PC-3 (cell line): Measurements from ENCODE around the gene ZBTB7C.

Source experiments
- EZH2 ChIP-seq: fragments of 300-600 bp; sonication (generic); IDR thresholded peaks from one replicate; pipeline ENCODE4 v1.6.1; 2017; ENCODE audit warnings: antibody characterized with exemption, mild to moderate bottlenecking, low read length; ENCODE audit not compliant: unreplicated experiment
- EZH2phosphoT487 ChIP-seq: fragments of 300-600 bp; sonication (generic); IDR thresholded peaks from 2 replicates; pipeline ENCODE4 v1.6.1; 2018; ENCODE audit warnings: mild to moderate bottlenecking, antibody characterized with exemption, low read length, borderline replicate concordance
- TF ChIP-seq, protein P1 (sequence below): fragments of 300-600 bp; sonication (generic); conservative IDR thresholded peaks from 2 replicates; pipeline ENCODE4 v1.5.1; 2017; ENCODE audit warnings: antibody characterized with exemption, low read depth, mild to moderate bottlenecking, low read length

DNA sequence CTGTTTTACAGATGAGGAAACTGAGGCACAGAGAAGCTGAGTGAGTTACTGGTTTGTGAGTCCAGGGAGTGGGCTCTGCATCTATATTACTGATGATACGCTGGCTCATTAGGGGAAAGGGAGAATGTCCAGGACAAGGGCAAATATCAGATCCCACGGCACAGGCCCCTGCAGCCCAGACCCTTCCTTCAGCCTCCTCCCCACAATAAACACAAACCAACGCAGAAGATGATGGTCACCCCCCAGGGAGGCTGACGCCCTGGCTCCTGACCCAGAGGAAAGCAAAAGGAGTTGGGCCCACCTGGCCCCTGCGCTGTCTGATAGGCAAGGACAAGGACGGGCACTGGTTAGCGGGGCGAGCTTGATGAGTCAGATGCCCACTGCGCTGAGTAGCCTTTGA is 47.7 kb upstream of the ZBTB7C start:
- TF ChIP-seq, protein P1, sequence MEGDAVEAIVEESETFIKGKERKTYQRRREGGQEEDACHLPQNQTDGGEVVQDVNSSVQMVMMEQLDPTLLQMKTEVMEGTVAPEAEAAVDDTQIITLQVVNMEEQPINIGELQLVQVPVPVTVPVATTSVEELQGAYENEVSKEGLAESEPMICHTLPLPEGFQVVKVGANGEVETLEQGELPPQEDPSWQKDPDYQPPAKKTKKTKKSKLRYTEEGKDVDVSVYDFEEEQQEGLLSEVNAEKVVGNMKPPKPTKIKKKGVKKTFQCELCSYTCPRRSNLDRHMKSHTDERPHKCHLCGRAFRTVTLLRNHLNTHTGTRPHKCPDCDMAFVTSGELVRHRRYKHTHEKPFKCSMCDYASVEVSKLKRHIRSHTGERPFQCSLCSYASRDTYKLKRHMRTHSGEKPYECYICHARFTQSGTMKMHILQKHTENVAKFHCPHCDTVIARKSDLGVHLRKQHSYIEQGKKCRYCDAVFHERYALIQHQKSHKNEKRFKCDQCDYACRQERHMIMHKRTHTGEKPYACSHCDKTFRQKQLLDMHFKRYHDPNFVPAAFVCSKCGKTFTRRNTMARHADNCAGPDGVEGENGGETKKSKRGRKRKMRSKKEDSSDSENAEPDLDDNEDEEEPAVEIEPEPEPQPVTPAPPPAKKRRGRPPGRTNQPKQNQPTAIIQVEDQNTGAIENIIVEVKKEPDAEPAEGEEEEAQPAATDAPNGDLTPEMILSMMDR, result no peak
- TF ChIP-seq EZH2 (no peak), EZH2phosphoT487 (no peak)
